Measurements from ENCODE around the gene HIGD1B.
A peak's percentile ranks its signal among the peaks of the same experiment; 100 is the strongest.
"Not testable (repeated sequence)": the region's sequence is repeated elsewhere in the genome, so short reads cannot be mapped to it uniquely, and the experiment has no call there.

The HIGD1B gene

GRCh38 chr17:44847586-44847985 is at the start of gene HIGD1B:
Gene HIGD1B, plus strand, starts transcription at chr17:44847883. Its CDS starts 270 bp downstream, at chr17:44848153.
- ATAC-seq (no peak), DNase-seq (no peak)

GRCh38 chr17:44798356-44798755 is 49.3 kb upstream of the HIGD1B start:
- no peak for ATAC-seq
- no peak for DNase-seq

DNA sequence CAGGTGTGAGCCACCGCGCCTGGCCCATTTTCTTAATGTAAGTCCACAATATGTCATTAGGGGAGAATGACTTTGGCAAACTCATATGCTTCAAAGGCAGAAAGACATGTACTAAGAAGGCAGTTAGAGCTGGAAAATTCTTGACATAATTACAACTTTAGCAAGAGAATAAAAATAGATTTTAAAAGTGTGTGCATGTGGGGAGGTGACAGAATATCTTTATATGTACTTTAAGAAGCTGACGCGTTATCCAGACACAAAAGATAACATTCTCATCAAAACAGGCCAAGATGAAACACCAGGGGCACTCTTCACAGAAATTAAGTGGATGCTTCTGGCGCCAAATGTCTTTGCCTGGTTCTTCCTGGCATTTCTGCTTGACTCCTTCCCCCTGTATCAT is 45.8 kb upstream of the HIGD1B start:
- DNase-seq (no peak), ATAC-seq (no peak)

- no peak for ATAC-seq
- DNase-seq, result no peak
These were observed 43.2 kb upstream of the HIGD1B start for GRCh38 chr17:44804302-44805089.

- DNase-seq (no peak), ATAC-seq (no peak)
These were observed 40.4 kb upstream of the HIGD1B start for GRCh38 chr17:44807093-44807816.

DNA sequence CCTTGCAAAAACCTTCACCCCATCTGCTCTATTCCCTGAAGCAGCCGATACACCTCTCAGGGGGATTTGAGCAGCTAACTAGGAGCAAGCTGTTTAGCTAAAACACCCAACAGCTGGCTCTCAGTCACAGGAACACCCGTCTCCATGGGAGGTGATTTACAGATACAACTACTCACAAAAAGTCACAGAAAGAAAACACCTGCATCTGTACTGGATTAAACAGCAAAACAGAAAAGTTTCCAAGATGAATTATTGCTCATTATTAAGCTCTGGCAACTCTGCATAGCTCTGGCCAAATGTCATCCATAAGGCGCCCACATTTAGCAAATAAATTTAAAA is 39.9 kb upstream of the HIGD1B start:
- no peak for DNase-seq
- ATAC-seq, result no peak

DNA sequence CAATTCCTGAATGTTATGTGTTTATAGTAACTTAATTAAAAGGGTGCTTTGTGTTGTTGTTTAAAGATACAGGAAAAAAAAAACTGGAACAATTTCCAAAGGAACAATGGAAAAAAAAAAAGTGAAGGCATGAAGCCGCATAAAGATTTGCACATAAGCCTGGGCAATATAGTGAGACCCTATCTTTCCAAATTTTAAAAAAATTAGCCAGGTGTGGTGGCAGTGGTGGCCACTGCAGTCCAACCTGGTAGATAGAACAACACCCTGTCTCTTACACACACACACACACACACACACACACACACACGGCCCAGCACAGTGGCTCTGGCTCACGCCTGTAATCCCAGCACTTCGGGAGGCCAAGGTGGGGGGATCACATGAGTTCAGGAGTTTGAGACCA is 39.5 kb upstream of the HIGD1B start:
- no peak for DNase-seq
- no peak for ATAC-seq

DNA sequence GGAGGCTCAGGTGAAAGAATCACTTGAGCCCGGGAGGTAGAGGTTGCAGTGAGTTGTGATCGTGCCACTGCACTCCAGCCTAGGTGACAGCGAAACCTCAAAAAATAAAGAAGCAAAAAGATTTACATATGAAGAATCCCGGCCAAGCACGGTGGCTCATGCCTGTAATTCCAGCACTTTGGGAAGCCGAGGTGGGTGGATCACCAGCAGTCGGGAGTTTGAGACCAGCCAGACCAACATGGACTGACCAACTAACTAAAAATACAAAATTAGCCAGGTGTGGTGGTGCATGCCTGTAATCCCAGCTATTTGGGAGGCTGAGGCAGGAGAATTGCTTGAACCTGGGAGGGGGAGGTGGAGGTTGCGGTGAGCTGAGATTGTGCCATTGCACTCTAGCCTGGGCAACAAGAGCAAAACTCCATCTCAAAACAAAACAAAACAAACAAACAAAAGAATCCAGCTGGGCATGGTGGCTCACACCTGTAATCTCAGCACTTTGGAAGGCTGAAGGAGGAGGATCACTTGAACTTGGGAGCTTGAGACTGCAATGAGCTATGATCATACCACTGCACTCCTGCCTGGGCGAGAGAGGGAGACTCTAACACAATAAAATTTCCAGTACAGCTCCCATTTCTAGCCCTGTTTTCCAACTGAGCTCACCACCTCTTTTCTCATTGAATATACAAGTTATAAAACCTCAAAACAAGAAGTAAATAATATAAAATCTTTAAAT is 38.9 kb upstream of the HIGD1B start:
- not testable (repeated sequence) for DNase-seq, ATAC-seq

GRCh38 chr17:44812263-44812662 is 35.4 kb upstream of the HIGD1B start:
- DNase-seq, result no peak
- no peak for ATAC-seq

DNA sequence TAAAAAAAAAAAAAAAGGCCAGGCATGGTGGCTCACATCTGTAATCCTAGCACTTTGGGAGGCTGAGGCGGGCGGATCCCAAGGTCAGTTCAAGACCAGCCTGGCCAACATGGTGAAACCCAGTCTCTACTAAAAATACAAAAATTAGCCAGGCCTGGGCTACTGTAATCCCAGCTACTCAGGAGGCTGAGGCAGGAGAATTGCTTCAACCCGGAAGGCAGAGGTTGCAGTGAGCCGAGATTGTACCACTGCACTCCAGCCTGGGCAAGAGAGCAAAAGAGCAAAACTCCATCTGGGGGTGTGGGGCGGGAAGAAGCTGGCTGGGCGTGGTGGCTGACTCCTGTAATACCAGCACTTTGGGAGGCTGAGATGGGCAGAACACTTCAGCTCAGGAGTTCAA is 29.2 kb upstream of the HIGD1B start:
- DNase-seq, result not testable (repeated sequence)

GRCh38 chr17:44820631-44821212 is 27.0 kb upstream of the HIGD1B start:
- no peak for DNase-seq
- ATAC-seq, result no peak

More for the DNA sequence above, 29.2 kb upstream of the HIGD1B start:
- not testable (repeated sequence) for ATAC-seq

DNA sequence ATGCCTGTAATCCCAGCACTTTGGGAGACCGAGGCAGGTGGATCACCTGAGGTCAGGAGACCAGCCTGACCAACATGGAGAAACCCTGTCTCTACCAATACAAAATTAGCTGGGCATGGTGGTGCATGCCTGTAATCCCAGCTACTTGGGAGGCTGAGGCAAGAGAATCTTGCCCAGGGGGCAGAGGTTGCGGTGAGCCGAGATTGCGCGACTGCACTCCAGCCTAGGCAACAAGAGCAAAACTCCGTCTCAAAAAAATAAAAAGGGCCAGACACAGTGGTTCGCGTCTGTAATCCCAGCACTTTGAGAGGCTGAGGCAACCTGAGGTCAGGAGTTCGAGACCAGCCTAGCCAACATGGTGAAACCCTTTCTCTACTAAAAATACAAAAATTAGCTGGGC is 22.4 kb upstream of the HIGD1B start:
- ATAC-seq, DNase-seq: not testable (repeated sequence)

DNA sequence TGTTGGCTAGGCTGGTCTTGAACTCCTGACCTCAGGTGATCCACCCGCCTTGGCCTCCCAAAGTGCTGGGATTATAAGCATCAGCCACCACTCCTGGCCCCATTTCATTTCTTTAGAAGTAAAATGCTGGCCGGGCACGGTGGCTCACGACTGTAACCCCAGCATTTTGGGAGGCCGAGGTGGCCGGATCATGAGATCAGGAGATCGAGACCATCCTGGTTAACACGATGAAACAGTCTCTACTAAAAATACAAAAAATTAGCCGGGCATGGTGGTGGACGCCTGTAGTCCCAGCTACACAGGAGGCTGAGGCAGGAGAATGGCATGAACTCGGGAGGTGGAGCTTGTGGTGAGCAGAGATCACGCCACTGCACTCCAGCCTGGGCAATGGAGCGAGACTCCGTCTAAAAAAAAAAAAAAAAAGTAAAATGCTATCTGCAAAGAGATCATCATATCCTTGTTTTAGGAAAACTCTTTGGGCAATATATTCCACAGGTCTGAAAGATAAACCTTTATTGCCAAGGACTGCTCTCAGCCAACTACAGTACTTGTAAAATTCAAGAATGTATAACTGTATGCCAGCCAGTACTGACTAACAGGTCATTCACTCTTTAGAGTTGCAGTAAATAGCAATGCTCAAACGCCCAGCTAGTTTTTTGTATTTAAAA is 21.4 kb upstream of the HIGD1B start:
- no peak for DNase-seq
- no peak for ATAC-seq

DNA sequence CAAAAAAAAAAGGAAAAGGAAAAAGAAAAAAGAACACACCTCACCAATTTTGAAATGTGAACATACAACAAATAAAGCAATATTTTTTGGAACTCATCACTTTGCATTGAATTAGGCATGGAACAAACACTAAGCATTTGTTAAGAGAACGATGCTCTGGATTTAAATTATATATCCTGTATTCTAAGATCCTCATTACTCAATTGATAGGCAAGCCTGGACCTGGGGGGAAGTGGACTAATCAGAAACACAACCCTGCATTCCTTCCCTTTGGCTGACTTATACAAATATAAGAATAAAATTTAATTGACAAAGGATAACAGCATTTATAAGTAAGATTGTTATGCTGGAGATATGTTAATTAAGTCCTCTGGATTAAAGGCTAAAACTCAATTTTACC is 19.8 kb upstream of the HIGD1B start:
- DNase-seq (no peak), ATAC-seq (no peak)

DNA sequence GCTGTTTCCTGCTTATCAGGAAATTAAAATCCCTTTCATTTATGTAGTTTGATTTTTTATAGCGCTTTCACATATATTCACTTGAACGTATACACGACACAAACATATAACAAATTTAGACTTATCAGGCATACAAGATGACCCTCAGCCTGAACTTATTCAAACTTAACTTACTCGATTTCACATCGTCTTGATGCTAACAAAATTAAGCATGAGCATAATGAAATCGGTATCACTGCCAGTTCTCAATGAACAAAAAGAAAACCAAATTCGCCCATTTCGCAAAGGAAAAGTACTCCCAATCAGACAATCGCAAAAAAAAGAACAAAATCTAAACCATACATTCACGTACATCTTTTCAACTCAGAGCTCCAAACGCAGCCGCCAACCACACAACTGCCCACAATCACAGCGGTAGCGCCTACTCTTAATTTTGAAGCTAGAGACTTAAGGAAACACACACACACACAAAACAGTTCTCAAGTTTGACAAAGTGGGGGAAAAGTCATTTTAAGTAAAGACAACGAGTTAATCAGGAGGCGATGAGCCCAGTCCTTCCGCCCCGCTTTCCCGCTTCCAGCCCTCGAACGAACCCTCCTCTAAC is 18.7 kb upstream of the HIGD1B start:
- DNase-seq (peak; percentile 29), ATAC-seq (no peak)

- peak; percentile 44 for DNase-seq
These were observed 17.9 kb upstream of the HIGD1B start, which contains the start of gene GJC1 for GRCh38 chr17:44829523-44830358. Gene GJC1, minus strand, starts transcription at chr17:44830287. Its CDS starts 24,470 bp downstream, at chr17:44805817.

DNA sequence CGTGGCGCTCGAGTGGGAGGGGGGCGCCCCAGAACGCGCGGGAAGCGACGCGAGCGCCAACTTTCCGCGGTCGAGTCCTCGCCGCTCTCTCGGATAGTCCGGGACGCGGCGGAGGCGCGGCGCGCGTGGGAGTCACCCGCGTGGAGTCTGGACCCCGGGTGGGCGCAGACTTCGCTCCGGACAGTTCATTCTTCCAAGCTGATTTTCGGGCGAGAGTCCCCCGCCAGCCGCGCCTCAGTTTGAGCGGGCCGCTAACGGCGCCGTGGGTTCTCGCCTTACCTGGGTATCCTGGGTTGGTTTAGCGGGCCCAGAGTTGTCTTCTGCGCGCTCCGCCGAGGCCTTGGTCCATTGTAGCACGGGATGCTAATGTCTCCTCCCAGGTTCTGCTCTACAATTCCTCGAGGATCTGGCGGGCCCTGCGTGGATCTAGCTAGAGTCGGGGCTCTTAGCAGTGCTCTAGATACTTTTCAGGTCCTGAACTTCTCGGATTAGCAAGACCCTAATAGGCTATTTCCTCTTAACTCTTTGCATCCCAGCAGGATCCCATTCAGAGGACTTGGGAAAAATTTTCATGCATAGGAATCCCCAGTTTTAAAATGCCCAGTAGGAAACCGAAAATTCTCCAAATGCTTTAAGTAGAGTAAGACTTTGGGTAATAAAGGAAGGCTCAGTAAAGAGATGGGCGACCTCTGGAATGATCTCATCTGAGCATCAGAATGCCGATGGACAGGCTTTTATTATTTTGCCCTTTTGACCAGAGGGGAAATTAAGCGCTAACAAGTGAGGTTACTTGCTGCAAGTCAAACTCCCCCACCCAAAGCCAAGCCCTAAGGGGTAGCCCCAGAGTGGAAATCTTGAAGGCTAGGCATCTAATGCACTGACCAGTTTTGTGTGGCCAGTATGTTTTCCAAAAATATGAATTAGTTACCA is 17.1 kb upstream of the HIGD1B start:
- DNase-seq (no peak), ATAC-seq (peak; percentile 10)

More at GRCh38 chr17:44829523-44830358, 17.9 kb upstream of the HIGD1B start, which contains the start of gene GJC1:
- ATAC-seq, result peak; percentile 67

DNA sequence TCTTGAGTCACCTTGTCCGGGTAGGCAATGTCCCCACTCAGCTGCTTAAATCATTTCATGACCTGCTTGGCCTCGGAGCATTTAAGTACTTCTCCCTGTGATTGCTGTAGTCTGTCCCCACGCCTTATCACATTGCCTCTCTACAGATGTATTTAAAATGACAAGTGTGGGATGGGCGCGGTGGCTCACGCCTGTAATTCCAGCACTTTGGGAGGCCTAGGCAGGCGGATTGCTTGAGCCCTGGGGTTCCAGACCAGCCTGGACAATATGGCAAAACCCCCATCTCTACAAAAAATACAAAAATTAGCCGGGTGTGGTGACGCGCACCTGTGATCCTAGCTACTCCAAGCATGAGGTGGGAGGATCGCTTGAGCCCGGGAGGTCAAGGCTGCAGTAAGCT is 16.3 kb upstream of the HIGD1B start:
- DNase-seq (no peak), ATAC-seq (no peak)

DNA sequence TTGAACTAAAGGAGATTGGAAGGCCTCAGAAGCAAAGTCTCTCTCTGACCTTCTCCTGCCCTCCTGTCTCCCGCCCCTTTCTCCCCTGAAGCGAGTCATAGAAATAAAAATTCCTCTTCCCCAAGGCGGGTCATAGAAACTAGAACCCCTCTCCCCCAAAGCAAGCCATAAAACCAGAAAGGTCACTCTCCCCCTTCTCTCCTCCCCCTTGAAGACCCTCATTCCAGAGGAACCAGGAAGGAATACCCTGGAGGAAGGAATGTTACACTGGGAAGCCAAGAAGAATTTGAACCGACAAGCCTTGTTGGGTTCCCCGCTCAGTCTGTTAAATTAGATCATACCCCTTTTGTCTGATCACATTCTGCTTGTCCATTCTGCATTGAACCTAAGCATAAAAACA is 14.9 kb upstream of the HIGD1B start:
- ATAC-seq (no peak), DNase-seq (no peak)

Data from stimulated activated naive CD8-positive, alpha-beta T cell treated with anti-CD3 and anti-CD28 coated beads, Interleukin-15, Interleukin-2, amounts not matched to agents 100 U/mL and 50 U/mL, for 24 hours (primary cell).